Transverse colon (tissue), 4 donors: ENCODE results near the gene SNRPD2.

Experiments used
- CTCF ChIP-seq, 5 experiments: fragments of 200-600 bp in 3 of 5; fragments of 450-650 bp in 2 of 5; sonication (generic) in 3 of 5; IDR thresholded peaks; 1 replicate in 2 of 5; 2 replicates in 3 of 5; pipeline ENCODE4 v1.5.1; 2016 to 2017; ENCODE audit warnings: antibody characterized with exemption in 5 of 5, inconsistent platforms in 3 of 5, mild to moderate bottlenecking in 2 of 5, moderate library complexity in 1 of 5
- POLR2AphosphoS5 ChIP-seq, 3 donors: sonication (generic); formaldehyde crosslinking; IDR thresholded peaks; one replicate each; pipeline ENCODE4 v1.6.1; 2016; ENCODE audit warnings: antibody characterized with exemption in 3 of 3

- TF ChIP-seq CTCF (IDR thresholded peaks at IDR 0.05) (no peak), POLR2AphosphoS5 (IDR thresholded peaks at IDR 0.05) (no peak)
These were observed 50.9 kb downstream of the SNRPD2 start for GRCh38 chr19:45640849-45641273.
